Neural progenitor cell (in vitro differentiated cells): ENCODE data around the gene CORO6.

Source experiments
- EZH2 ChIP-seq: fragments of 200-600 bp; sonication (generic); IDR thresholded peaks from 2 replicates; pipeline ENCODE4 v1.6.1; 2017; ENCODE audit warnings: antibody characterized with exemption, mild to moderate bottlenecking, moderate library complexity
- EZH2phosphoT487 ChIP-seq: fragments of 200-600 bp; sonication (generic); IDR thresholded peaks from 2 replicates; pipeline ENCODE4 v1.6.1; 2017; ENCODE audit warnings: antibody characterized with exemption

DNA sequence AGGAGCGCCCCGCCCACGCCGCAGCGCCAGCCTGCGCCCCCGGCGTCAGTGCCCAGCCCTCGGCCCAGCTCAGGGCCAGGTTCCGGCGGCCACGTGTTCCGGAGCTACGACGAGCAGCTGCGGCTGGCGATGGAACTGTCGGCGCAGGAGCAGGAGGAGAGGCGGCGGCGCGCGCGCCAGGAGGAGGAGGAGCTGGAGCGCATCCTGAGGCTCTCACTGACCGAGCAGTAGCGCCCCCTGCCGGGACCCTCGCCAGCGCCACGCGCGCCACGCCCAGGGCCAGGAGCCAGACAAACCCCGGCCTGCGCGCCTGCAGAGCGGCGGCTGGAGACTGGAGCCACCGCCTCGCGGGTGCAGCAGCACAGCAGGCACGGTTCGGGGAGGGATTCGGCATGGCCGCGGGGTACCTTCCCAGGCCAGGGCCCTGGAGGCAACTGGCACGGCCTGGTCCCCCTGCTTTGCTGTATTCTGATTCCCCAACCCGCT, 9.3 kb downstream of the CORO6 start:
- TF ChIP-seq EZH2 (no peak), EZH2phosphoT487 (no peak)
